ENCODE data around the gene NXNL2.

The NXNL2 gene

GRCh38 chr9:88583901-88584596, 49.1 kb downstream of the NXNL2 start:
- H3K9ac ChIP-seq, result no peak overlapping the region
- no peaks in the 10 kb centered on the region for H3K4me1 ChIP-seq (ENCODE audit: low read depth, poor library complexity, severe bottlenecking)
- no peak overlapping the region for H2AFZ ChIP-seq (ENCODE audit: low read depth)
- no peak overlapping the region for H3K27ac ChIP-seq
- no peak overlapping the region for H3K4me3 ChIP-seq (IDR thresholded peaks at IDR 0.05; ENCODE audit: insufficient read depth, low read depth, low read length)
- no peaks in the 10 kb centered on the region for H3K27me3 ChIP-seq (ENCODE audit: insufficient read depth, low read depth)
- no peak overlapping the region for H3K4me2 ChIP-seq
- no peak for TF ChIP-seq CTCF (conservative IDR thresholded peaks at IDR 0.05; ENCODE audit: low read depth, low read length)
- H4K20me1 ChIP-seq (ENCODE audit: insufficient read depth), result no peaks in the 10 kb centered on the region
- H3K36me3 ChIP-seq (ENCODE audit: insufficient read depth), result no peaks in the 10 kb centered on the region
- H3K79me2 ChIP-seq (ENCODE audit: insufficient read depth, low read depth), result no peaks in the 10 kb centered on the region

- no peak overlapping the region for H3K27ac ChIP-seq
- no peaks in the 10 kb centered on the region for H3K27me3 ChIP-seq (ENCODE audit: insufficient read depth, low read depth)
These were observed 50.4 kb downstream of the NXNL2 start for GRCh38 chr9:88585426-88585825.

GRCh38 chr9:88586452-88586851, 51.5 kb downstream of the NXNL2 start:
- Histone ChIP-seq H3K27ac (no peak overlapping the region), H3K79me2 (ENCODE audit: insufficient read depth, low read depth) (no peaks in the 10 kb centered on the region), H3K4me1 (ENCODE audit: low read depth, poor library complexity, severe bottlenecking) (no peaks in the 10 kb centered on the region), H2AFZ (ENCODE audit: low read depth) (no peak overlapping the region), H3K4me2 (no peak overlapping the region), H3K4me3 (IDR thresholded peaks at IDR 0.05; ENCODE audit: insufficient read depth, low read depth, low read length) (no peak overlapping the region), H3K9ac (no peak overlapping the region), H3K36me3 (ENCODE audit: insufficient read depth) (no peaks in the 10 kb centered on the region), H3K27me3 (ENCODE audit: insufficient read depth, low read depth) (no peaks in the 10 kb centered on the region), H4K20me1 (ENCODE audit: insufficient read depth) (no peaks in the 10 kb centered on the region)
- TF ChIP-seq CTCF (conservative IDR thresholded peaks at IDR 0.05; ENCODE audit: low read depth, low read length), result no peak

More at GRCh38 chr9:88585426-88585825, 50.4 kb downstream of the NXNL2 start:
- no peak overlapping the region for H3K4me2 ChIP-seq
- H3K36me3 ChIP-seq (ENCODE audit: insufficient read depth), result no peaks in the 10 kb centered on the region
- H3K79me2 ChIP-seq (ENCODE audit: insufficient read depth, low read depth), result no peaks in the 10 kb centered on the region
- no peak overlapping the region for H3K9ac ChIP-seq
- H3K4me3 ChIP-seq (IDR thresholded peaks at IDR 0.05; ENCODE audit: insufficient read depth, low read depth, low read length), result no peak overlapping the region
- no peaks in the 10 kb centered on the region for H4K20me1 ChIP-seq (ENCODE audit: insufficient read depth)
- TF ChIP-seq CTCF (conservative IDR thresholded peaks at IDR 0.05; ENCODE audit: low read depth, low read length), result no peak
- H3K4me1 ChIP-seq (ENCODE audit: low read depth, poor library complexity, severe bottlenecking), result no peaks in the 10 kb centered on the region
- H2AFZ ChIP-seq (ENCODE audit: low read depth), result no peak overlapping the region

DNA sequence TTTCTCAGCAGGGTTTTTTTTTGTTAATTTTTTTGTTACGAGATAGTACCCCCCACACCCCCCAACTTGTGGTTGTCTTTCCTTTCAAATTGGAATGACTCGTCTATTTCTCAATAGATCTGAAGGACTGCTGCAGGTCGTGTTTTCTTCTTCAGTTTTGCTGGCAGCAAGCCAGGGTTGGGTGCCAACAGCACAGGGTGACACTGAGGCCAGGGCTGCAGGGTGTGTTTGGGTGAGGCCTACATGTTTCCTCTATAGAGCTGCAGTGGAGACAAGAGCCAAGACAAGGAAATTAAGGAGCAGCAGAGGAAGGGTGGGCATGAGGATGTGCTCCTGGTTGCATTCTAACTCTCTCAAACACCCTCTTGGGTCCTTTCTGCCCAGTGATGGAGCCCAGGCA, 52.2 kb downstream of the NXNL2 start:
- no peaks in the 10 kb centered on the region for H3K79me2 ChIP-seq (ENCODE audit: insufficient read depth, low read depth)
- H3K4me2 ChIP-seq, result no peak overlapping the region
- no peak overlapping the region for H2AFZ ChIP-seq (ENCODE audit: low read depth)
- no peaks in the 10 kb centered on the region for H3K4me1 ChIP-seq (ENCODE audit: low read depth, poor library complexity, severe bottlenecking)
- no peak overlapping the region for H3K27ac ChIP-seq
- H3K9ac ChIP-seq, result no peak overlapping the region
- H3K27me3 ChIP-seq (ENCODE audit: insufficient read depth, low read depth), result no peaks in the 10 kb centered on the region
- H3K4me3 ChIP-seq (IDR thresholded peaks at IDR 0.05; ENCODE audit: insufficient read depth, low read depth, low read length), result no peak overlapping the region
- H4K20me1 ChIP-seq (ENCODE audit: insufficient read depth), result no peaks in the 10 kb centered on the region
- no peak for TF ChIP-seq CTCF (conservative IDR thresholded peaks at IDR 0.05; ENCODE audit: low read depth, low read length)
- H3K36me3 ChIP-seq (ENCODE audit: insufficient read depth), result no peaks in the 10 kb centered on the region

Measured in KMS-11 (cell line).